ENCODE data around the gene STARD8.

DNA sequence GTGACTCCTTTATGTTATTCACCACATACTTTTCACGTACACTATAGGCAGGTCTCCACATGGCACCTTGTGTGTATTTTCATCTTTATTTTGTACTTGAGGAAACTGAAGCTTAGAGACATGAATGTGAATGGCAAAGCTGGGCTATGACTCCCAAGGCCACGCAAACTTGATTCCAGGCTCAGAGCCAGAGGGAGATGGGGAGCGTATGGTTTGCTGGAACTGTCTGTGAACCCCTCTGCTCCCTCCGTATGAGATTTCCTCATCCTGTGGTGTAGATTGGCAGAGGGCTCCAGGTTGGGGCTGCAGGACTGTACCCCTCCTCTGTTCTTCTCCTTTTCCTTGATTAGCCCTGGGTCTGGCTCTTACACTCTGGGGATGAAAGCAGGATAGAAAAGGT lies 16.1 kb upstream of the STARD8 start:
- TF ChIP-seq POLR2A (IDR thresholded peaks at IDR 0.05; ENCODE audit: low read length), result no peak
- no peak for TF ChIP-seq GATA1 (IDR thresholded peaks at IDR 0.05; ENCODE audit: low read depth, low read length)

Data from erythroblast (primary cell).